Prostate gland (tissue), 2 donors: ENCODE results near the gene CRYGN. TPM values are rescaled to one million over a fixed set of nuclear protein-coding genes. Genes with fewer than 3 reads are reported as not detected.

Source experiments
- DNase-seq: peaks from one replicate; pipeline ENCODE4 v3.0.0-alpha.2; 2019; ENCODE audit warnings: low spot score
- H3K27ac ChIP-seq, 2 donors: fragments of 200-600 bp; sonication (generic); 2 replicates each; pipeline ENCODE4 v1.5.1; 2017 to 2019
- H3K27me3 ChIP-seq: fragments of 200-600 bp; sonication (generic); replicated peaks from 2 replicates; pipeline ENCODE4 v1.5.1; 2019; ENCODE audit not compliant: insufficient read depth
- H3K36me3 ChIP-seq, 2 donors: fragments of 200-600 bp; sonication (generic); 1 replicate in 1 of 2; 2 replicates in 1 of 2; pipeline versions ENCODE4 v1.5.1 to v1.8.1; 2017 to 2019
- H3K4me1 ChIP-seq: fragments of 200-600 bp; sonication (generic); replicated peaks from 2 replicates; pipeline ENCODE4 v1.5.1; 2019
- H3K4me3 ChIP-seq, 2 donors: fragments of 200-600 bp; sonication (generic); 2 replicates each; pipeline ENCODE4 v1.5.1; 2017 to 2019
- H3K9me3 ChIP-seq: fragments of 200-600 bp; sonication (generic); 2 replicates; pipeline ENCODE4 v1.5.1; 2017
- CTCF ChIP-seq, 4 experiments: fragments of 200-600 bp in 2 of 4; fragments of 450-650 bp in 2 of 4; sonication (generic) in 2 of 4; IDR thresholded peaks; 1 replicate in 3 of 4; 2 replicates in 1 of 4; pipeline ENCODE4 v1.5.1; 2016 to 2019; ENCODE audit warnings: antibody characterized with exemption in 4 of 4, mild to moderate bottlenecking in 2 of 4, moderate library complexity in 2 of 4
- POLR2A ChIP-seq: fragments of 450-650 bp; IDR thresholded peaks from one replicate; pipeline ENCODE4 v1.6.1; 2016; ENCODE audit warnings: antibody characterized with exemption, mild to moderate bottlenecking
- POLR2AphosphoS5 ChIP-seq: sonication (generic); formaldehyde crosslinking; IDR thresholded peaks from one replicate; pipeline ENCODE4 v1.6.1; 2017; ENCODE audit warnings: antibody characterized with exemption
- WGBS: methylation state at CpG from one replicate; pipeline ENCODE4 v1.1.5; 2018; 5-methylcytosine and 5-hydroxymethylcytosine counted together
- intact Hi-C: fragments of 100-400 bp; cut with DNase I; formaldehyde crosslinking; loops from one replicate; pipeline ENCODE4 v1.14.2; 2022
- total RNA-seq, 2 donors: library from RNA; depleted of rRNA; stranded (reverse); fragments of >200 nt; gene quantifications; one replicate each; pipeline ENCODE4 v1.1.0, GENCODE V29; 2016

CRYGN gene
- total RNA-seq, 2 donors from 2014 or later: not detected

GRCh38 chr7:151411551-151411950 is 28.4 kb downstream of the CRYGN start:
- Histone ChIP-seq H3K9me3 (no peaks in the 10 kb centered on the region), H3K4me3 (no peak overlapping the region), H3K4me1 (peaks cover 8% of the 10 kb centered on the region), H3K36me3 (no peaks in the 10 kb centered on the region), H3K27ac (no peak overlapping the region), H3K27me3 (peaks cover 13% of the 10 kb centered on the region)
- no peak for TF ChIP-seq POLR2A
- TF ChIP-seq POLR2AphosphoS5: no peak
- no peak for TF ChIP-seq CTCF (IDR thresholded peaks at IDR 0.05)
- no peak for DNase-seq
- intact Hi-C loops: no loop called here
- 76% methylated on average over 6 of the region's 6 CpGs for WGBS

DNA sequence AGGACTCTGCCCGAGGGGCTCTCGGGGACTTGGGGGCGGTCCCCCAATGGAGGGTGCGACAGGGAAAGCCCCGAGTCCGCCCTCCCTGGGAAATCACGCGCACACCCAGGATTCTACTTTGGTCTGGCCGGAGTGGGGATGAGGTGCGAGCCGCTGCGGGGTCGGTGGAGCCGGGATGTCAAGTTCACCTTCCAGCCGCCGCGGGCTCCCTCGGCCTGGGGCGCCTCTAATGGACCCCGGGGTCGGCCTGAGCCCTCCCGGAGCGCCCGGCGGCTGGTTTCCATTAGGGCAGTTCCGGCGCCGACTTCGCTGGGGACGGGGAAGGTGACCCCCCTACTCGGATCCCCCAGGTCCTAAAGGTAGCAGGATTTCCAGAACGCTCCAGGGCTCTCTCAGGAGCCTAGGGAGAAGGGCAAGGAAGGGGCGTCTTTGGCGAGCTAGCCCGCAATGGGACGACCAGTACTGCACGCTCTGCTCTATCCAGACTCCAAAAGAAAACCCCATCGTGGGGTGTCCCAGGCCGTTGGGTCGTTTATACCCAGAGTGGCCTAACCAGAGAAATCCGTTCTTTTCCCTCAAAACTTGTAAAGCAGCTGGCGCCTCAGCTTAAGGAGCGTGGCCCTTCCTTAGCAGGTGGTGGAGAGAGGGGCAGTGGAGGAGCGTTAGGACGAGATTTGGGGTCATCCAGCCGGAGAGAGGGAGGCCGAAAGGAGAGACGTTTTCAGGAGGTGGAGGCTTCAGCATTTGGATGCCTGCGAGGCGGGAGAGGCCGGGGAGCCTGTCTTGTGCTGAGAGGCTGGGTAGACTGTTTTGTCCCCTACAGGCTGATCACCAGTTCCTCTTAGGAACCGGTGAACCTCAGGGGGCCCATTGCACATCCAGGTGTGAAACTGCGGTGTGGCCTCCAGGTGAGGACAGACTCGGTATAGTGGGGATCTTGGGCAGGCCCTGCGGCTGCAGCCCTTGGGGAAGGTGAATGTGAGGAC is 29.2 kb downstream of the CRYGN start:
- Histone ChIP-seq H3K27ac (peak overlapping the region in 1 of 2 donors; percentile 36), H3K4me3 (peak overlapping the region; percentile 29 to 40), H3K36me3 (no peaks in the 10 kb centered on the region), H3K9me3 (no peaks in the 10 kb centered on the region), H3K27me3 (peaks cover 13% of the 10 kb centered on the region), H3K4me1 (peaks cover 8% of the 10 kb centered on the region)
- 31% methylated on average over 42 of the region's 55 CpGs for WGBS
- TF ChIP-seq POLR2AphosphoS5 (peak; percentile 7), CTCF (IDR thresholded peaks at IDR 0.05) (no peak)
- intact Hi-C loops: no loop called here
- DNase-seq: no peak

DNA sequence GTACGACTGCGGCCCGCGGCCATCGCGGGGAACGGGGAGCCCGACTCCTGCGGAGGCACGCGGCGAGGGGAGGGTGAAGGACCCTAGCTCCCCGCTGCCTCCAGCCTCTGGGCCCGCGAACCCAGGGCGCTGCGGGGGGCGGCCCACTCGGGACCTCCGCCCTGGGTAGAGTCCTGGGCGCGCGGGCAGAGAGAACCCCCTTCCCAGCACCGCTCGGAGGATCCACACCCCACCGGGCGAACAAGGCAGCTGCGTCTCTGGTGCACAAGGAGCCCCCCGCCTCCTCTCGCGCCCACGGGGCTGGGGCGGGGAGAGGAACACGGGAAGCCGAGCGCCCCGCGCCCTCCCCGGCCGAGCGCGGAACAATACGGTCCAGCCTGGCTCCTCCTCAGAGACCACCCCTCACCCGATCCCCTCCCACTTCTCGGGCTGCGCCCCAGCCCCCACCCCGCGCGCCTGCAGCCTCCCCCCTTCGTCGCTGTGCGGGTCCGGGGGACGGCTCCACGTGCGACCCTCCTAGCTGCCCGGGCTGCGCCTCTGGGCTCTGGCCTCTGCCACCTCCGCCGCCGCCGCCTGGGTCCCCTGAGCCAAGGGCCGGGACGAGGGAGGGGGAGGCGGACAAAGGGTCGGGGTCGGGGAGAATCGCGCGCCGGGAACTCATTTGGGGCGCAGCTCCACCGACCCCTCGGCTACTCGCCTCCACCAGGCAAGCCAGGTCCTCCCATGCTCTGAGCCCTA is 30.1 kb downstream of the CRYGN start, which contains the start of gene WDR86:
Gene WDR86 (minus strand): TSS at position 372 of the 738 bp plus-strand sequence. CDS start 449 bp downstream, outside the sequence.
- intact Hi-C loops: no loop called here
- Histone ChIP-seq H3K9me3 (no peaks in the 10 kb centered on the region), H3K4me3 (peak within 1 kb of the TSS; percentile 29 to 40), H3K27ac (peak within 1 kb of the TSS in 1 of 2 donors; percentile 36), H3K4me1 (peaks cover 8% of the 10 kb centered on the region), H3K36me3 (no peaks in the 10 kb centered on the region), H3K27me3 (peaks cover 13% of the 10 kb centered on the region)
- WGBS: 1% methylated on average over 60 of the region's 75 CpGs
- TF ChIP-seq POLR2A (no peak), CTCF (IDR thresholded peaks at IDR 0.05) (no peak), POLR2AphosphoS5 (no peak)
- DNase-seq: no peak

GRCh38 chr7:151408839-151409666 is 30.9 kb downstream of the CRYGN start:
- Histone ChIP-seq H3K27ac (peak overlapping the region in 1 of 2 donors; percentile 36), H3K9me3 (no peaks in the 10 kb centered on the region), H3K27me3 (peaks cover 13% of the 10 kb centered on the region), H3K36me3 (no peaks in the 10 kb centered on the region), H3K4me1 (peaks cover 8% of the 10 kb centered on the region), H3K4me3 (peak overlapping the region; percentile 29 to 40)
- TF ChIP-seq POLR2A: no peak
- no peak for TF ChIP-seq POLR2AphosphoS5
- no peak for TF ChIP-seq CTCF (IDR thresholded peaks at IDR 0.05)
- no peak for DNase-seq
- intact Hi-C loops: no loop called here
- 16% methylated on average over 59 of the region's 61 CpGs for WGBS
